B cell (primary cell): ENCODE data around the gene PYHIN1. TPM values are rescaled to one million over a fixed set of nuclear protein-coding genes. Genes with fewer than 3 reads are reported as not detected.

Source experiments
- ATAC-seq: fragments of 200-7000 bp; cut with Tn5 transposase; one replicate; pipeline ENCODE4 v1.10.0; 2021; ENCODE audit warnings: low read depth, mild to moderate bottlenecking, moderate number of reproducible peaks, moderate library complexity
- CTCF ChIA-PET: fragments of 350-600 bp; sonication (Branson Sonifier 250); formaldehyde crosslinking; loops from one replicate; lab custom pipeline; 2021; ENCODE audit warnings: antibody characterized with exemption, inconsistent platforms; lab: Charles Lee
- POLR2A ChIA-PET: fragments of 350-600 bp; sonication (Branson Sonifier 250); formaldehyde crosslinking; loops from one replicate; lab custom pipeline; 2021; ENCODE audit warnings: antibody characterized with exemption; lab: Charles Lee
- DNase-seq: peaks from one replicate; pipeline ENCODE4 v3.0.0; 2013
- H2AFZ ChIP-seq: 2 replicates; pipeline ENCODE4 v1.6.1; 2012; ENCODE audit warnings: mild to moderate bottlenecking, low read depth, low read length; ENCODE audit not compliant: insufficient read depth, poor library complexity, severe bottlenecking
- H3K27ac ChIP-seq, 2 donors: 1 replicate in 1 of 2; 2 replicates in 1 of 2; pipeline ENCODE4 v1.5.1; 2012 to 2013; ENCODE audit warnings: low read length in 2 of 2, mild to moderate bottlenecking in 2 of 2, moderate library complexity in 1 of 2
- H3K27me3 ChIP-seq, 4 experiments: fragments of 200-600 bp in 1 of 4; sonication (generic) in 1 of 4; replicated peaks in 1 of 4; 1 replicate in 2 of 4; 2 replicates in 2 of 4; pipeline versions ENCODE4 v1.6.1 to v1.7.0; 2013 to 2016; ENCODE audit warnings: low read length in 3 of 4, mild to moderate bottlenecking in 2 of 4, mixed read lengths in 1 of 4, moderate library complexity in 1 of 4; ENCODE audit not compliant: insufficient read depth in 4 of 4, control insufficient read depth in 3 of 4; ENCODE audit errors: control extremely low read depth in 1 of 4
- H3K36me3 ChIP-seq, 2 experiments: replicated peaks in 1 of 2; 1 replicate in 1 of 2; 2 replicates in 1 of 2; pipeline versions ENCODE4 v1.6.1 to v1.7.1; 2013; ENCODE audit warnings: low read length in 1 of 2; ENCODE audit not compliant: insufficient read depth in 2 of 2, control insufficient read depth in 1 of 2; ENCODE audit errors: control extremely low read depth in 1 of 2, extremely low read depth in 1 of 2
- H3K4me1 ChIP-seq, 2 donors: fragments of 200-600 bp in 1 of 2; sonication (generic) in 1 of 2; 1 replicate in 1 of 2; 2 replicates in 1 of 2; pipeline versions ENCODE4 v1.5.1 to v1.6.1; 2013 to 2017; ENCODE audit warnings: low read length in 2 of 2; ENCODE audit not compliant: control insufficient read depth in 2 of 2, insufficient read depth in 2 of 2
- H3K4me2 ChIP-seq: replicated peaks from 2 replicates; pipeline ENCODE3; 2012; ENCODE audit warnings: mild to moderate bottlenecking, low read depth, low read length; ENCODE audit not compliant: poor library complexity, severe bottlenecking
- H3K4me3 ChIP-seq, 5 experiments: fragments of 200-600 bp in 1 of 5; sonication (generic) in 1 of 5; 1 replicate in 3 of 5; 2 replicates in 2 of 5; pipeline versions ENCODE4 v1.5.1 to v1.7.0; 2011 to 2016; ENCODE audit warnings: low read length in 4 of 5, mild to moderate bottlenecking in 4 of 5, low read depth in 2 of 5, control low read depth in 1 of 5, moderate library complexity in 1 of 5; ENCODE audit not compliant: insufficient read depth in 1 of 5; ENCODE audit errors: control extremely low read depth in 1 of 5, extremely low read depth in 1 of 5
- H3K79me2 ChIP-seq: fragments of 200-600 bp; sonication (generic); one replicate; pipeline ENCODE4 v1.6.0; 2016; ENCODE audit warnings: low read length; ENCODE audit not compliant: control insufficient read depth, insufficient read depth
- H3K9ac ChIP-seq: fragments of 200-600 bp; sonication (generic); 2 replicates; pipeline ENCODE4 v1.6.1; 2017; ENCODE audit warnings: mild to moderate bottlenecking, low read length, moderate library complexity
- H3K9me3 ChIP-seq, 3 donors: one replicate each; pipeline versions ENCODE4 v1.6.1 to v1.7.1; 2013; ENCODE audit warnings: low read length in 2 of 3; ENCODE audit not compliant: control insufficient read depth in 2 of 3, insufficient read depth in 1 of 3; ENCODE audit errors: control extremely low read depth in 1 of 3
- H4K20me1 ChIP-seq: 2 replicates; pipeline ENCODE4 v1.6.0; 2012; ENCODE audit warnings: mild to moderate bottlenecking, low read length; ENCODE audit not compliant: insufficient read depth, control insufficient read depth, poor library complexity, severe bottlenecking
- H3K27ac Mint-ChIP-seq: one replicate; pipeline ENCODE4 v1.8.0; 2021; ENCODE audit warnings: mixed read lengths
- H3K27me3 Mint-ChIP-seq: one replicate; pipeline ENCODE4 v1.8.0; 2021; ENCODE audit warnings: mixed read lengths
- H3K4me1 Mint-ChIP-seq: one replicate; pipeline ENCODE4 v1.8.0; 2021; ENCODE audit warnings: mixed read lengths
- H3K4me3 Mint-ChIP-seq: one replicate; pipeline ENCODE4 v1.8.0; 2021; ENCODE audit warnings: mixed read lengths
- H3K9me3 Mint-ChIP-seq: one replicate; pipeline ENCODE4 v1.8.0; 2022; ENCODE audit warnings: mixed read lengths; ENCODE audit not compliant: insufficient read depth
- EZH2 ChIP-seq: IDR thresholded peaks from 2 replicates; pipeline ENCODE4 v1.6.1; 2012; ENCODE audit warnings: borderline replicate concordance, low read depth, mild to moderate bottlenecking, moderate library complexity, low read length; ENCODE audit not compliant: insufficient read depth, poor library complexity, severe bottlenecking
- WGBS: methylation state at CpG from one replicate; pipeline ENCODE4 v1.1.5; 2013; ENCODE audit warnings: missing lambda C conversion rate; ENCODE audit not compliant: insufficient coverage; 5-methylcytosine and 5-hydroxymethylcytosine counted together
- intact Hi-C: fragments of 100-400 bp; cut with micrococcal nuclease; formaldehyde crosslinking; loops from one replicate; pipeline ENCODE4 v1.10.0; 2022
- polyA plus RNA-seq: library from polyadenylated mRNA; depleted of rRNA; stranded (reverse); fragments of >200 nt; gene quantifications from 2 replicates; pipeline ENCODE4 v1.2.3, GENCODE V29; 2012
- total RNA-seq, 2 donors: library from RNA; stranded (reverse); fragments of 120-200 nt in 1 of 2; gene quantifications; 1 replicate in 1 of 2; 2 replicates in 1 of 2; pipeline versions ENCODE4 v1.2.3 to v1.2.4, GENCODE V29; 2013 to 2022
- TF ChIP-seq, protein P1 (sequence below): fragments of 200-600 bp; IDR thresholded peaks from one replicate; pipeline ENCODE4 v1.8.0; 2022; ENCODE audit warnings: antibody characterized with exemption, mild to moderate bottlenecking

The PYHIN1 gene
- total and polyA plus RNA-seq, 2 donors (not counting 1 experiment from before 2014, with no cell fraction given) = 8.6 to 13.9 TPM

GRCh38 chr1:158999316-159000069 lies 68.1 kb downstream of the PYHIN1 start:
- ChIA-PET POLR2A (interaction anchor here (0.6 kb wide), 1 partner anchor 30 kb away, joined by 4 read pairs; no protein-coding TSS in a partner anchor), CTCF (interaction anchor here (0.9 to 2.4 kb wide), 6 partner anchors 9 to 1036 kb away, joined by 3 to 17 read pairs (median 4); partner anchors contain the start of gene IFI16)
- Histone ChIP-seq H3K9ac (no peak overlapping the region), H4K20me1 (no peaks in the 10 kb centered on the region), H3K27me3 (no peaks in the 10 kb centered on the region), H3K36me3 (no peaks in the 10 kb centered on the region), H3K9me3 (peaks cover 0 to 2% (median 0%) of the 10 kb centered on the region in 3 donors), H3K4me1 (peaks cover 6 to 12% of the 10 kb centered on the region in 2 donors), H3K27ac (no peak overlapping the region), H3K4me3 (no peak overlapping the region), H2AFZ (no peak overlapping the region), H3K4me2 (no peak overlapping the region), H3K79me2 (no peaks in the 10 kb centered on the region)
- H3K4me1 Mint-ChIP-seq = peaks cover 22% of the 10 kb centered on the region
- H3K9me3 Mint-ChIP-seq = no peaks in the 10 kb centered on the region
- no peak overlapping the region for H3K27ac Mint-ChIP-seq
- WGBS = 100% methylated on average over 6 of the region's 11 CpGs
- no peaks in the 10 kb centered on the region for H3K27me3 Mint-ChIP-seq
- TF ChIP-seq EZH2 = no peak
- TF ChIP-seq, protein P1, sequence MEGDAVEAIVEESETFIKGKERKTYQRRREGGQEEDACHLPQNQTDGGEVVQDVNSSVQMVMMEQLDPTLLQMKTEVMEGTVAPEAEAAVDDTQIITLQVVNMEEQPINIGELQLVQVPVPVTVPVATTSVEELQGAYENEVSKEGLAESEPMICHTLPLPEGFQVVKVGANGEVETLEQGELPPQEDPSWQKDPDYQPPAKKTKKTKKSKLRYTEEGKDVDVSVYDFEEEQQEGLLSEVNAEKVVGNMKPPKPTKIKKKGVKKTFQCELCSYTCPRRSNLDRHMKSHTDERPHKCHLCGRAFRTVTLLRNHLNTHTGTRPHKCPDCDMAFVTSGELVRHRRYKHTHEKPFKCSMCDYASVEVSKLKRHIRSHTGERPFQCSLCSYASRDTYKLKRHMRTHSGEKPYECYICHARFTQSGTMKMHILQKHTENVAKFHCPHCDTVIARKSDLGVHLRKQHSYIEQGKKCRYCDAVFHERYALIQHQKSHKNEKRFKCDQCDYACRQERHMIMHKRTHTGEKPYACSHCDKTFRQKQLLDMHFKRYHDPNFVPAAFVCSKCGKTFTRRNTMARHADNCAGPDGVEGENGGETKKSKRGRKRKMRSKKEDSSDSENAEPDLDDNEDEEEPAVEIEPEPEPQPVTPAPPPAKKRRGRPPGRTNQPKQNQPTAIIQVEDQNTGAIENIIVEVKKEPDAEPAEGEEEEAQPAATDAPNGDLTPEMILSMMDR = no peak
- DNase-seq = no peak
- intact Hi-C loops = loop anchor here (2.0 kb wide), 3 partner anchors 15 to 1007 kb away; partner anchors contain the start of gene KIRREL1
- H3K4me3 Mint-ChIP-seq = no peak overlapping the region
- no peak for ATAC-seq

DNA sequence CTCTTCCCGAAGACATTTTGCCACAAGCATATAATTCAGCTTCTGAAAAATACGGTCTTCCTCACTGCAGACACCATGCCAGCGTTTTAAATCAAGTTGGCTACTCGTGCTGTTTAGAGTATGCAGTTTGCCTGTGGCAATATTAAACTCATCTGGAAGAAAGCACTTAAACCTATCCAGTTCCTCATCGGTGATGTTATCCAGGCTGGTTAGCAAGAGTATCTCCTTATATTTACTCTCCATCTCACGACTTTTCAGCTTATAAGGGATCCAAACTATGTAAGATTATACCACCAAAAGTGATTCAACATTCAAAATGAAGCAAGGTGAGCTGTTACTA lies 68.7 kb downstream of the PYHIN1 start:
- peaks cover 0 to 1% (median 0%) of the 10 kb centered on the region in 3 donors for H3K9me3 ChIP-seq
- peaks cover 26% of the 10 kb centered on the region for H3K4me1 Mint-ChIP-seq
- H3K27ac ChIP-seq = no peak overlapping the region
- ATAC-seq (no peak), DNase-seq (no peak)
- no peaks in the 10 kb centered on the region for H4K20me1 ChIP-seq
- no peak overlapping the region for H3K9ac ChIP-seq
- WGBS = 86% methylated on average over 1 of the region's 6 CpGs
- H3K9me3 Mint-ChIP-seq = no peaks in the 10 kb centered on the region
- H3K4me3 Mint-ChIP-seq = no peak overlapping the region
- intact Hi-C loops = no loop called here
- H3K27ac Mint-ChIP-seq = peak overlapping the region; percentile 27
- no peak overlapping the region for H3K4me3 ChIP-seq
- no peaks in the 10 kb centered on the region for H3K36me3 ChIP-seq
- TF ChIP-seq EZH2 = no peak
- TF ChIP-seq, protein P1 = no peak
- H3K27me3 ChIP-seq = no peaks in the 10 kb centered on the region
- no peaks in the 10 kb centered on the region for H3K79me2 ChIP-seq
- H3K4me2 ChIP-seq = no peak overlapping the region
- ChIA-PET CTCF (interaction anchor here (0.9 to 2.4 kb wide), 5 partner anchors 9 to 796 kb away, joined by 3 to 17 read pairs (median 3); partner anchors contain the start of gene IFI16), POLR2A (interaction anchor here (0.6 kb wide), 1 partner anchor 29 kb away, joined by 4 read pairs; no protein-coding TSS in a partner anchor)
- H2AFZ ChIP-seq = no peak overlapping the region
- peaks cover 8 to 14% of the 10 kb centered on the region in 2 donors for H3K4me1 ChIP-seq
- no peaks in the 10 kb centered on the region for H3K27me3 Mint-ChIP-seq
